Measurements from ENCODE around the gene LSG1.
"Not testable (repeated sequence)": the region's sequence is repeated elsewhere in the genome, so short reads cannot be mapped to it uniquely, and the experiment has no call there.

Gene LSG1

DNA sequence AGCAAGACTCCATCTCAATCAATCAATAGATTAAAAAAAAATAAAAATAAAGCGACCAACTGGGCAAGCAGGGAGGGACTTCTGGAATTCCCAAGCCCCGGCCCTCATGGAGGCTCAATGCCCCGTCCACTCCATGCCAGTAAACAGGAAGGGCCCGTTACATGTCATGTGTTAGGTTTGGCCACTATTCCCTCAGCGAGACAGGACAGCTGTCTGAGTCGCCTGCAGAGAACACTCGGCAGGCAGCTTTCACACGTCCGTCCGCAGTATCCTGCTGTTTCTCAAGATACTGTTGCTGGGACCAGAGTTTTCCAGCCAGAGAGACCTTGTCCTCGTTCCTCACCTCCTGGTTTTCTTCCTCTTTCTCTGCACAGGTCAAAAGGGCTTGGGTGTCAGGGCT lies 56.8 kb downstream of the LSG1 start:
- no peak for DNase-seq

DNA sequence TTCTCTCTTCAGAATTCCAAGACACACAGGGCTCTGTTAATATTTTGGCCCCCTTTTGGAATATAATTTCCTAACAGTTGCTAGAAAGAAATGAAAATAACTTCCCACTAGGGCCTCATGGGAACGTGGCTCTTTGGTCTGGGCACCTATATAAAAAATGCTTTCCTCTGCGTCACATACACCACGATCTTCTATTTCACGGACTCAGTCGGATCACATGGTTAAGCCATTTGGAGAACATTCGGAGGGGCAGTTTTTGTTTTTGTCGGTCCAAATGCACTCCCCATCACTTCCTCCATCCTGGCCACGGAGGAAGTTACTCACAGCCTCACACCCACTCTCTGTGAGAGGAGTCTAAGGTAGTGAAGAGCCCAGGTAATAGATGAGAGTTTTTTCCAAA lies 59.8 kb downstream of the LSG1 start:
- no peak for DNase-seq

DNA sequence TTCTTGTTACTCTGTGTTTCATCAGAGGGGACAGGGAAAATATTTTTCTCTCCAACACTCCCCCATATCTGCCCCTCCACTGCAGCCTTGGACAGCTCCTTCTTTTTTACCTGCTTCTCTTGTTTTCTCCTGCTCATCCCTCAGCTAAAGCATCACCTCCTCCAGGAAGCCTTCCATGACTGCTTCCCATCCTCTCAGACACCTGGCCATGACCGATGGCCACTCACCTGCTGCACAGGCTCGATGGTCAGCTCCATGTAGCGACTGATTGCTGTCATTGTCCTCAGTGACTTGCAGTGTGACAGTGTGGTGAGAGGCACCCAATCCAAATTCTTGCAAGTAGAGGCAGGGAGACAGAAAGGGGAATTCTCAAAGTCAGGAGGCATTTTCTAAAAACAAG lies 61.3 kb downstream of the LSG1 start:
- DNase-seq, result no peak

DNA sequence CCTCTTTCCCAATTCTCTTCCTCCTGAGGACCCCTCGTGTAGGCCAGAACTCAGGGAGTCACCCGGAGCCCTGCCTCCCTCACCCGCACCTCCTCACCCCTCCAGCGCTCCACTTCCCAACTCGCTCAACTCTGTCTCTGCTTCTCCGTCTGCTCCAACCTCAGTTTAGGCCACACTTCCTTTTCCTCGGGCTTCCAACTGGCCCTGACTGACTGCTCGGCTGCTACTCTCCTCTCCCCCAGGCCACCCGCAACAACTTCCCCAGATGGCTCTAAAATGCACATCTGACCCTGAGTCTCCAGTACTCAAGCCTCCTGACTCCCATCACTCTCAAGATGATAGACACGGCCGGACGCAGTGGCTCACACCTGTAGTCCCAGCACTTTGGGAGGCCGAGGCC lies 62.4 kb downstream of the LSG1 start:
- DNase-seq, result no peak

DNA sequence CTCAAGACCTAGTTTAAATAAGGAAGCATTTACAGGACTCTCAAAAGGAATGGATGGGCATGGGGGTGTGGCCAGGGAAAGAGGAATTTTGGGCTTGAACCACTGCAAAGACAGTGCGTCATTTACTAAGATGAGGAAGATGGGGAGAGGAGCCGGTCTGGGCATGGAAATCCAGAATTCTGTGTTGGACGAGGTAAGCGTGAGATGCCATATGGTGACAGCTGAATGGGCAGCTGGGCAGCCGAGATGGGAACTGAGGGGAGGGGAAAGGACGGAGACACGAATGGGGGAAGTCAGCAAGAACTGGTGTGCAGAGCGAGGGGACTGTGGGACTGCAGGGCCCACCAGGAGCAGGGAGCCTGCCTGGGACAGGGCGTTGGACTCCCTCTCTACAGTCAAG lies 63.0 kb downstream of the LSG1 start:
- no peak for DNase-seq

DNA sequence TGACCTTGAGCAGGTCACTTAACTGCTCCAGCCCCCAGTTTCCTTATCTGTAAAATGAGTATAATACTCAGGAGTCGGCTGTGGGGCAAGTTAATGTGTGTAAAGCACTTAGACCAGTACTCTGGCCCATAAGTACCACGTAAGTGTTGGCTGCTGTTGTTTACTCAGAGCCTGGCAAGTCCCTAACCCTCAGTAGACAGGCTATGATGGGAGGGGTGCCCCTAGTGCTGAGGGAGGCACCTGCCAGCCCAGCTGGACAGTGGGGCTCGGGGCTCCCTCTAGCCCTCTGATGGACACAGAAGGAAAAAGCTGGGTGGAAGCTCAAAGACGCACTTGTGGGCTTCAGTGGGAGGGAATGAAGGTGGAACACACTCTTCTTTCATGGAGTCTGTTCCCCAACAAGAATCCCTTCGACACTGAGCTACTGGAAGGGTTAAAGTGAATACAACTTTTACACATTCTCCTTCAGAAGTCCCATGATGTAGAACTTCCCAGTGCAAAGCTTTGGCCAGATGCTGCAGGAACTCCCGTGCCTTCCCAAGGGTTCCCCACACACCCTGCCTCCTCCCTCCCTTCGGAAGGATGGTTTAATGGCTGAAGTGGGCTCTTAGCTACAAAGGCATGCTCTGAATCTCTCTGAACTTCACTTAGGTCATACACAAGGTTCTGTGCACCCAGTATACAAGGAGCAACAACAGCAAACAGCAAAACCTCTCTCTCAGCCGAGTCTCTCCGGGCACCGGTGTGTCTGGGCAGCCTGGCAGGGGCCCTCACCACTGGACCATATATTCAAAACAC lies 64.2 kb downstream of the LSG1 start:
- no peak for DNase-seq

DNA sequence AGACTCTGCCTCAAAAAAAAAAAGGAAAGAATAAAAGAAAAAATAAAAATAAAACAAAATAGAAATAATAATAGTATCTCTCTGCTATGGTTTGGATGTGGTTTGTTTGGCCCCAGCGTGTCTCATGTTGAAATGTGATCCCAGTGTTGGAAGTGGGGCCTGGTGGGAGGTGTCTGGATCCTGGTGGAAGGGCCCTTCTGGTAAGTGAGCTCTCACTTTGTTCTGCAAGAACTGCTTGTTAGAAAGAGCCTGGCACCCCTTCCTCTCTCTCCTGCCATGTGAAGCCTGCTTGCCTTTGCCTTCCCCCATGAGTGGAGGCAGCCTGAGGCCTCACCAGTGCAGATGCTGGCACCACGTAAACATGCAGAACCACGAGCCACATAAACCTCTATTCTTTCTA lies 65.0 kb downstream of the LSG1 start:
- no peak for DNase-seq

DNA sequence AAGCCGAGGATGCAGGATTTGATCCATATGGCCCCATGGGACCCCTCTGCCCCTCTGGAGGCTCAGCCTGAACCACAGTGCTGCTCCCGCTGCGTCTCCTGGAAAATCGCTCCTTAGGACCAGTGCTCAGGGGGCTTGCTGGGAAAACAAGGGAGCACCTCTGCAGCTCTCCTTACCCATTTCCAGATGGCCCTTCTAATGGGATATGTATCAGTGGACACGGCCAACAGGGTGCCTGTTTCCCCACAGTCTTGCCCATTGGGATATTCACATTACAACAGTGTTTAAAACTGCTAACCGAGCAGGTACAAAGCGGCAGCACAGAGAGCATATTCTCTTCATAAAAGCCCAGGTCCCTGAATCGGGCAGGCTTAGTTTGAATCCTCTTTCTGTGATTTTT lies 65.8 kb downstream of the LSG1 start:
- no peak for DNase-seq

DNA sequence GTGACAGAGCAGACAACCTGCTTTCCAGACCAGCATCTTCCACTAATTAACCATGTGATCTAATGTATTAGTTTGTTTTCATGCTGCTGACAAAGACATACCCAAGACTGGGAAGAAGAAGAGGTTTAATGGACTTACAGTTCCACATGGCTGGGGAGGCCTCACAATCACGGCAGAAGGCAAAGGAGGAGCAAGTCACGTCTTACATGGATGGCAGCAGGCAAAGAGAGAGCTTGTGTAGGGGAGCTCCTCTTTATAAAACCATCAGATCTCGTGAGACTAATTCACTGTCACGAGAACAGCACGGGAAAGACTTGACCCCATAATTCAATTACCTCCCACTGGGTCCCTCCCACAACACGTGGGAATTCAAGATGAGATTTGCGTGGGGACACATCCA lies 66.7 kb downstream of the LSG1 start:
- not testable (repeated sequence) for DNase-seq

DNA sequence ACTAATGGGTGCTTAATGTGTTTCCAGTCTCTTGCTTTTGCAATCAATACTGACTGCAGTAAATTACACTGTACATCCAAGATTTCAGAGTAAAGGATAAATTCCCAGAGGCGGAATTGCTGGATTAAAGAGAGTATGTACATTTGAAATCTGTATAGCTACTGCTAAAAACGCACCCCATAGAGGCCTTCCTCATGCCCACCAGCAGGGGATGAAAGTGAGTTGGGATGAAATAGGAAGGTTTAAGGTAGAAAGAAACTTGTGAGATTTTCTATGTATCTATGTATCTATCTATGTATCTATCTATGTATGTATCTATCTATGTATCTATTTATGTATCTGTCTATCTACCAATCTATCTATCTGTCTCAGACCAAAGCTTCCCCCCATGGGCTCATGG lies 67.2 kb downstream of the LSG1 start:
- no peak for DNase-seq

DNA sequence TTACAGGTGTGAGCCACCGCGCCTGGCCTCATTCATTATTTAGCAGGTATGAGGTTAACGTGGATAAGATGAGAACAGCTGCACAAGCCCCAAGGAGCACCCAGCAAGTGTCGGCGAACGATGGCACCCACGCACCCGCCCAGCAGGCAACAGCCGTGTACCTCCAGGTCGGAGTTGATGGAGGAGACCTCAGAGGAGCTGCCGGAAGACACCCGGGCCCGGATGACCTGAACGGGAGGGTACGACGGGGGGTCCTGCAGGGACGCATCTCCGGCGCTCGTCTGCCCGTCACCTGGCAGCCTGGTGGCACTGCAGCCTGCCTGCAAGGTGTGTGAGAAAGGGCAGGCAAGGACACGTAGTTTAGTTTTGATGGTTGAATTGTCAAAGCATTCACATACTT lies 67.9 kb downstream of the LSG1 start:
- DNase-seq, result no peak

DNA sequence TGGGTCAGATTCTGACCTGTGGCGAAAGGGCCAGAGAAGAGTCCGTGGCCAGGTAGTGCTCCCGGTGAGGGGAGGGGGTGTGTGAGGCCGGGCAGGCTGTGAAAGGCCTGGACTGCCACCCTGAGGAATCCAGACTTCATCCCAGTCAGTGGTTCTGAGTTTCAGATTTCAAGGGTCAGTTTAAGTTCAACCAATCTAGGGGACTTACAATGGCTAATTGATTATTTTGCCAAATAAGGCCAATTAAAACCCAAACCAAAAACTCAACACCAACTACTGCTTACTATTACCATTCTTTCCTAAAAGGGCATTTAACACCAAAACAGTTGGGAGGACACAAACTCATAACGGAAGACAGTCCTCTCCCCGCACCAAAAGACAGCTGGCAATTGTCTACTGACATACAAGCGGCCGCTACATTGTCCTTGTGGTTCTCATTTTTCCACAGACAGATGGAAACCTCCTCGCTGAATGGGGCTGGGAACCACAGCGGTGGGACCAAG lies 69.3 kb downstream of the LSG1 start:
- DNase-seq, result no peak

DNA sequence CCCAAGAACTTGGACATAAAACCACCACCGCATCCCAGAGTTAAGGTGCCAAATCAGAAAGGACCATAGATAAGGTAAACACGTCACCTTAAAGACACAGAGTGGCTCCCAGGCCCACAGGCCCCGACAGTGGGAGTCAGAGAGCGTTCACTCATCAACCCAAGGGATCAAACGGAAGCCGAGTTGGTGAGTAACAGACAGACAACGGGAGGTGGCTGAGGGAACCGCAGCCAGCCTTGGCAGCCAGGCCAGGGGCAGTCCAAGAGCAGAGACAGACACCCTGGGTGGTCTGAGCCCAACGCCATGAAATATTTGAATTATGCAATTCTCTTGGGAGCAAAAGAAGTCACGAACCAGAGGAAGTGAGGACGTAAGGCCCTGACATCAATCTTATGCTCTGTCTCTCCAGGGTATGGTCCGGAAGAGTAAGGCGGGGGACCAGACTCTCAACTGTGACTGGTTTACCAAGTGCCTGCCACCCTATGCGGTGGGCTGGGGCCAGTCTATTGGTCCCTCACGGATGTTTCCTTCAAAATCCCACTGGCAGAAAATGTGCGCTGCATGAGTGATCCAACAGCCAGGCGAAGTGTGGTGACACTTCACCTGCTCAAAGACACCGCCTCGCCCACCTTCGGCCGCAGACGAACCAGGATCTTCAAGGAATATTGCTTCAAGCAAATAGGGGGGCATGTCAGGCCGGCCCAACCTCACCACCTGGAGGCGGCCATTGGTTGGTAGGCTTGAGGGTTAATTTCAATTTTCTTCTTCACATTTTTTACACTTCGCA lies 73.0 kb downstream of the LSG1 start:
- DNase-seq, result no peak

DNA sequence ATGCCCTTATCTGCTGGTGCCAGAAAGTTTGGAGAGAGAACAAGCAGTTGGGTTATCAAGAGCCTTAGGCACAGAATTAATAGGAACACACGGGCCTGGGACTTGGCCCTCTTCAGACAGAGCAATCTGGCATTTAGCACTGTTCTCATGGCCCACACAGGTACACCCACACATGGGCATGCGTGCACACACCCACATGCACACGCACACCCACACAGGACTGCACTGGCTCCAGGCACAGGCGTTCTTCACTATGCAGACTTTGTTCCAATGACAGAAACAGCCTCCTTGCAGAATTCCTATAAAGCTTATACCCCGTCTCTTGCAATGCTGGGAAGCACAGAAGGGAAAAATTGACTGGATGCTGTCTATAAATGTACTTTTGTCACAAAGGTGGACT lies 75.1 kb downstream of the LSG1 start:
- no peak for DNase-seq

DNA sequence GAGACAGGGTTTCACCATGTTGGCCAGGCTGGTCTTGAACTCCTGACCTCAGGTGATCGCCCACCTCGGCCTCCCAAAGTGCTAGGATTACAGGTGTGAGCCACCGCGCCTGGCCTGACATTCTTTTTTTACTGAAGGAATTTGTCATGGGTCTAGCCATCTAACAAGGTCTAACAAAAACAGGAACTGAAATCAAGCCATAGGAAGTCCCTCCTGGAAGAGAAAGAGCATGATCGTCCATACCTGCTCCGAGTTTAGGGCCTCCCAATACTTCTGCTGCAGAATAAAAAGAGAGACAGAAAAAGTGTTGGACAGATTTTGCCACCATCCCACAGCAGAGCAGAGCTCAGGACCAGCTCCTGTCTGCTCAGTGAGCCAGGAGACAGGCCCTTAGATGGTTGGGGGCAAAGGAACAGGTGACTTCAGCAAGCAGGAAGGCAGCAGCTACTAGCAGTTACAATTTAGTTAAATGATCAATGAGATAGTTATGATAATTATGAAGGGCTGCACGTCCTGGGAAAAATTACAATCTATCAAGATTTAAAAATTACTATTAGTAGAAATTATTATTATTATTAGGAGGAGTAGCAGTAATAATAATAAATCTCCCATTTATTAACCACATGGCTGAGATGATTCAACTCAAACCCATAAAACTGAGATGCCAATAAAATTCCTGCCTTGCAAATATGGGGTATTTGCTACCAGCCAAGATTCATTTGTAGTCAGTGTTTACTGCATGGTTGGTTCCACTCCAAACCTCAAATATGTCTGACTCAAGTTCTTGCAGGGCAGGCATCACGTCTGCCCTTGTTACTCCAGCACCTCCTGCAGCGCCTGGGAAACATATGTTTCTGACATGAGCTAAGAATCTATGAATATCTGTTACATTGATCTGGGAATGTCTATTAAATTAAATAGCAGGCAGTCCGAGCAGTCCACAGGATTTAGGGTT lies 78.9 kb downstream of the LSG1 start:
- DNase-seq, result no peak

Measured in cortex of kidney (tissue), 1 donor.